SU-DHL-6 (cell line): ENCODE results near the gene VWA2.

ENCODE experiments used
- H2AFZ ChIP-seq: fragments of 200-600 bp; sonication (generic); 2 replicates; pipeline ENCODE4 v1.6.1; 2014; ENCODE audit warnings: low read depth, mild to moderate bottlenecking, moderate library complexity, mixed read lengths, antibody characterized with exemption, low read length; ENCODE audit not compliant: severe bottlenecking
- H3F3A ChIP-seq: fragments of 200-600 bp; shearing (Covaris generic); 2 replicates; pipeline ENCODE4 v1.6.0; 2016; ENCODE audit warnings: antibody characterized with exemption, mild to moderate bottlenecking; ENCODE audit not compliant: insufficient read depth
- H3K27ac ChIP-seq: fragments of 200-600 bp; sonication (generic); 2 replicates; pipeline ENCODE4 v1.5.1; 2016; ENCODE audit warnings: low read depth, mild to moderate bottlenecking, low read length, moderate library complexity, mixed read lengths
- H3K27me3 ChIP-seq: fragments of 200-600 bp; sonication (generic), shearing (Covaris generic); 2 replicates; pipeline ENCODE4 v1.6.0; 2014; ENCODE audit warnings: mild to moderate bottlenecking, low read length
- H3K36me3 ChIP-seq: fragments of 200-600 bp; sonication (generic); 2 replicates; pipeline ENCODE4 v1.6.1; 2014; ENCODE audit warnings: mild to moderate bottlenecking, low read length, mixed read lengths
- H3K4me2 ChIP-seq: fragments of 300-600, 200-600 bp; shearing (Covaris generic), sonication (generic); 2 replicates; pipeline ENCODE4 v1.6.0; 2014; ENCODE audit warnings: low read length, low read depth, mild to moderate bottlenecking; ENCODE audit not compliant: poor library complexity, severe bottlenecking
- H3K4me3 ChIP-seq: fragments of 200-600 bp; sonication (generic); 2 replicates; pipeline ENCODE4 v1.5.1; 2014; ENCODE audit warnings: antibody characterized with exemption, low read length, mild to moderate bottlenecking, mixed read lengths; ENCODE audit not compliant: insufficient read depth, poor library complexity, severe bottlenecking
- H3K79me2 ChIP-seq: fragments of 200-600 bp; sonication (generic); 2 replicates; pipeline ENCODE4 v1.6.1; 2014; ENCODE audit warnings: mild to moderate bottlenecking, low read length, moderate library complexity; ENCODE audit not compliant: insufficient read depth
- H3K9ac ChIP-seq: fragments of 200-600 bp; sonication (generic); 2 replicates; pipeline ENCODE4 v1.7.0; 2014; ENCODE audit warnings: mild to moderate bottlenecking, low read length
- H3K9me2 ChIP-seq: fragments of 200-600 bp; sonication (generic); replicated peaks from 2 replicates; pipeline ENCODE4 v1.6.1; 2014; ENCODE audit warnings: low read length; ENCODE audit not compliant: insufficient read depth
- H3K9me3 ChIP-seq: fragments of 200-600 bp; sonication (generic); 2 replicates; pipeline ENCODE4 v1.6.1; 2014; ENCODE audit warnings: low read length, mixed read lengths; ENCODE audit not compliant: insufficient read depth
- H4K20me1 ChIP-seq: fragments of 200-600 bp; sonication (generic); 2 replicates; pipeline ENCODE4 v1.6.1; 2014; ENCODE audit warnings: low read depth, mild to moderate bottlenecking, antibody characterized with exemption, low read length, moderate library complexity, mixed read lengths
- CTCF ChIP-seq: fragments of 200-600 bp; sonication (generic); IDR thresholded peaks from one replicate; pipeline ENCODE4 v1.5.1; 2017; ENCODE audit warnings: antibody characterized with exemption, mild to moderate bottlenecking, low read length, moderate library complexity; ENCODE audit not compliant: insufficient read depth, poor library complexity, severe bottlenecking
- EZH2phosphoT487 ChIP-seq: fragments of 200-600 bp; sonication (generic), shearing (Covaris generic); conservative IDR thresholded peaks from 2 replicates; pipeline ENCODE4 v1.6.1; 2018; ENCODE audit warnings: mild to moderate bottlenecking, antibody characterized with exemption, low read length, moderate library complexity, mixed read lengths

VWA2 gene

DNA sequence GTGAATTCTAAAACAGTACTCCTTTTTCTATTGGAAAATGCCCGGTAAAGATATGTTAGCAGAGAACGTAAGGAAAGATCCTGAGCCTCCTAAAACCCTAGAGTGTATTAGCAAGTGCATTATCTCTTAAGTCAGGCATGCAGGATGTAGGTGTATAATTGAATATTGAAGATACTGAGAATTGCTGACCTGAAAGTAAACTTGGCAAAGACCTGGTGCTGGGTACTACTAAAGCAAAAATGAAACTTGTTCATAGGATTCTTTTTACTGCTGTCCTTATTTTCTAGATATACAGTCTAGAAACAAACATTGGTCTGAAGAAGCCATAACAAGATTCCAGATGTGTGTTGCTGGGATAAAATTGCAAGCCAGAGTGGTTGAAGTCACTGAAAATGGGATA lies 18.8 kb upstream of the VWA2 start:
- Histone ChIP-seq H2AFZ (no peak overlapping the region), H3K9me3 (no peaks in the 10 kb centered on the region), H3K4me3 (no peak overlapping the region), H4K20me1 (no peaks in the 10 kb centered on the region), H3K9ac (no peak overlapping the region), H3K27me3 (no peaks in the 10 kb centered on the region), H3K27ac (no peak overlapping the region), H3F3A (no peaks in the 10 kb centered on the region), H3K4me2 (no peak overlapping the region), H3K36me3 (no peaks in the 10 kb centered on the region), H3K9me2 (no peaks in the 10 kb centered on the region), H3K79me2 (no peaks in the 10 kb centered on the region)
- TF ChIP-seq CTCF, result no peak
- no peak for TF ChIP-seq EZH2phosphoT487

DNA sequence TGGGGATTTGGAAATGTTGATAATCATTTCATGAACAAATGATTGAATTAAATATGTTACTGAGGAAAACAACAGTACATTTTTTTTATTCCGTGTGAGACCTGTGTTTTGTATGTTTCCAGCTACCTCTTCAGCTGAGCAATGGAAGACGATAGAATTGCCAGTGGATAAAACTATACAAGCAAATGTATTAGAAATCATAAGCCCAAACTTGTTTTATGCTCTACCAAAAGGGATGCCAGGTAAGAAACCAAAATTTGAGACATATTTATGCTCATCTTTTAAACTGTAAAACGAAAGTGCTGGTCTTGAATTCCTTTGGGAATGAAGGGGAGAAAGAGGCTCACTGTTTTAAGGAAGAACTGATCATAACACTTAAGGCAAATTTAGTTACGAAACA lies 17.8 kb upstream of the VWA2 start:
- Histone ChIP-seq H2AFZ (no peak overlapping the region), H3K36me3 (no peaks in the 10 kb centered on the region), H3K9ac (no peak overlapping the region), H3F3A (no peaks in the 10 kb centered on the region), H4K20me1 (no peaks in the 10 kb centered on the region), H3K27me3 (no peaks in the 10 kb centered on the region), H3K9me3 (no peaks in the 10 kb centered on the region), H3K4me3 (no peak overlapping the region), H3K27ac (no peak overlapping the region), H3K9me2 (no peaks in the 10 kb centered on the region), H3K79me2 (no peaks in the 10 kb centered on the region), H3K4me2 (no peak overlapping the region)
- TF ChIP-seq CTCF (no peak), EZH2phosphoT487 (no peak)

- no peaks in the 10 kb centered on the region for H3K9me2 ChIP-seq
- H3K9ac ChIP-seq, result no peak overlapping the region
- H3K9me3 ChIP-seq, result no peaks in the 10 kb centered on the region
- no peaks in the 10 kb centered on the region for H3F3A ChIP-seq
- H3K4me2 ChIP-seq, result no peak overlapping the region
- no peak for TF ChIP-seq CTCF
- TF ChIP-seq EZH2phosphoT487, result no peak
- H4K20me1 ChIP-seq, result no peaks in the 10 kb centered on the region
- no peaks in the 10 kb centered on the region for H3K36me3 ChIP-seq
- no peak overlapping the region for H2AFZ ChIP-seq
- H3K4me3 ChIP-seq, result no peak overlapping the region
- H3K27me3 ChIP-seq, result no peaks in the 10 kb centered on the region
- no peaks in the 10 kb centered on the region for H3K79me2 ChIP-seq
- no peak overlapping the region for H3K27ac ChIP-seq
Observed at GRCh38 chr10:114223066-114223465, 16.0 kb upstream of the VWA2 start.

GRCh38 chr10:114228156-114228555 lies 10.9 kb upstream of the VWA2 start:
- H3K27ac ChIP-seq, result no peak overlapping the region
- no peak for TF ChIP-seq CTCF
- no peak for TF ChIP-seq EZH2phosphoT487
- no peak overlapping the region for H2AFZ ChIP-seq
- H3K36me3 ChIP-seq, result no peaks in the 10 kb centered on the region
- no peak overlapping the region for H3K4me2 ChIP-seq
- no peaks in the 10 kb centered on the region for H3K9me3 ChIP-seq
- H3K27me3 ChIP-seq, result no peaks in the 10 kb centered on the region
- no peak overlapping the region for H3K4me3 ChIP-seq
- no peak overlapping the region for H3K9ac ChIP-seq
- no peaks in the 10 kb centered on the region for H3F3A ChIP-seq
- H4K20me1 ChIP-seq, result no peaks in the 10 kb centered on the region
- H3K79me2 ChIP-seq, result no peaks in the 10 kb centered on the region
- no peaks in the 10 kb centered on the region for H3K9me2 ChIP-seq
